GM13977 (cell line): ENCODE data around the gene ZPLD1.
A peak's percentile ranks its signal among the peaks of the same experiment; 100 is the strongest.

Experiments
- DNase-seq: peaks from one replicate; pipeline ENCODE4 v3.0.0; 2012; ENCODE audit warnings: low spot score
- CTCF ChIP-seq: IDR thresholded peaks from 2 replicates; pipeline ENCODE4 v1.5.1; 2012; ENCODE audit warnings: mild to moderate bottlenecking, control low read depth; ENCODE audit not compliant: insufficient read depth; ENCODE audit errors: extremely low read depth, missing control alignments
- in situ Hi-C: fragments of 300-500 bp; cut with MboI; formaldehyde crosslinking; loops from one replicate; pipeline ENCODE4 v1.12.0; 2022; ENCODE audit warnings: low sequenced_read_pairs, low pct_unique_long_range_greater_than_20kb, mixed read lengths, inconsistent platforms; ENCODE audit not compliant: unreplicated experiment

ZPLD1 gene

GRCh38 chr3:102525624-102526023 lies 90.8 kb downstream of the ZPLD1 start:
- peak; percentile 39 for DNase-seq
- TF ChIP-seq CTCF: no peak
- in situ Hi-C loops: loop anchor here (25.0 kb wide), 1 partner anchor 838 kb away; the partner anchor contains the start of genes RPL24 and ZBTB11

DNA sequence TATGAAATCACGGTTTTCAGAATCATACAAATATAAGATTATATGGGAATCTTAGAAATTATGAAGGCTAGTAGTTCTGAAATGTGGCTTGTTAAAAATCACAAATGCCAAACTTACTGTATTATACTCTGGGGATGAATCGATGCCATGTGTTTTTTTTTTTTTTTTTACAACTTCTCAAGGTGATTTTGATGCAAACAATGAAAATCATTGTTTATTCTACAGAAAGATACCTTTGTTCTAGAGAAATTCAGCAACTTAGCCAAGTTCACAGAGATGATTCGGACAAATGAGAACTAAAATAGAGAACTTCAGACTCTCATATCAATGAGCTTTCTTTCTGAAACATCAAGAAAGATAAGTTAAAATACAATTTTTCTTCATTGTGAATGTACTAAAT lies 92.0 kb downstream of the ZPLD1 start:
- DNase-seq: no peak
- in situ Hi-C loops: loop anchor here (25.0 kb wide), 1 partner anchor 840 kb away; the partner anchor contains the start of genes RPL24 and ZBTB11
- no peak for TF ChIP-seq CTCF

DNA sequence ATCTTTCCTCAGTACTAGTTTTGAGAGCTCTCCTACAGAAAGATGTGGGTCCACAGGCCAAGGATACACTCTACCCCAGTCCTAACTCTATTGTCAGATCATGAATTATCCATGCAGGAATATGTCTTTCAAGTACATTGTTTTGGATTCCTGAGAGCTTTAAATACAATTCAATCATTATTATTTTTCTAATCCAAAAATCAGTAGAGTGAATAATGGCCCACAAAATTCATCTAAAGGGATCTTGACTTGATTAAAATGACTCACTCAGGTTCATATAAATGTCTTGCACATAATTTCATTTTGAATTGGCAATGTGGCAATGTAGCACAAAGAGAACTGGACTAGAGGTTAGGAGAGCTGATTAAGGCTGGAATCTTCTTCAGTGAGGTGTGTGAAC lies 93.9 kb downstream of the ZPLD1 start:
- no peak for DNase-seq
- TF ChIP-seq CTCF: no peak
- in situ Hi-C loops: loop anchor here (25.0 kb wide), 1 partner anchor 841 kb away; the partner anchor contains the start of genes RPL24 and ZBTB11
